ENCODE data around the gene LCN10. TPM values are rescaled to one million over a fixed set of nuclear protein-coding genes. Genes with fewer than 3 reads are reported as not detected.

Gene LCN10
- total RNA-seq, 3 donors from 2014 or later (not counting 1 experiment from before 2014, with no cell fraction given) = not detected

DNA sequence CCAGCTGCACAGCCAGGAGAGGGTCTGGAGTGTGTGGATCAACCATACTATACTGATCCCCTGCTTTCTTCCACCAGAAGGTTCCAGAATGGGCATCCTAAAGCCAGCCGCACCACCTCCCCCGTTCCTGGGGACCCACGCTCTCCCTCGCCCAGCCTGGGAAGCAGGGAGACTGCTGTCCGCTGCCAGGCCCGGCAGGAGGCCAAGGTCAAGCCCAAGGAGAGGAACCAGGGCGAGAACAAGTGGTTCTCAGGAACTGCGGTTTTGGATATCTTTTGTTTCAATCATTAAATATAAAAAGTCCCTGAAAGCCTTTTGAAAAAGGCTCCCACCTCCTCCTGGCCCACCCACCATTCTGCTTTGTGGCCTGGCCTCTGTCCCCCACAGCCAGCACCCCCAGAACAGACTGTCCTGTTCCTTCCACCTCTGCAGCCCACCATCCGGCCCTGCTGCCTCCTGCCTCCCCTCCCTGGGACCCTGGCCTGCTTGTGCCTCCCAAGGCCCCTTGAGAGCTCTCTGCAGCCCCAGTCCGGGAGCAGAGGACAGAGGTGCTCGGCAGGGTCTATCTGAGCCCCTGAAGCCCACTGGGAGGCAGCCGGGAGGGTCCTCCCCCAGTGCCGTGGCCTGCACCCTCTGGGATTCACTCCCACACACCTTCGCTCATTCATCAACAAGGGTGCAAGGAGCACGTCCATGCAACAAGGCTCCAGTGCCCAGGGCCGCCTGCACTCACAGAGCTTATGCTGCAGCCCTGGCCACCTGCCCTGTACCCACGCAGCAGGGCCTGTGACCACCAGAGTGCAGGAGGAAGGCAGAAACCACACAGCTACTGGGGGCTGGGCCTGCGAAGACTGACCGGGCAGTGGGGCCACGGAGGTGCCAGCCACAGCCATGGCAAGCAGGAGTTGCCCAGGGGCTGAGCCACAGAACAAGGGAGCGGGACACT, 6.2 kb upstream of the LCN10 start:
- H3K27me3 Mint-ChIP-seq (ENCODE audit: low read depth in 2 of 2) = peaks cover 14 to 18% of the 10 kb centered on the region in 2 donors
- H3K36me3 ChIP-seq (ENCODE audit: control insufficient read depth, insufficient read depth, low read length) = no peaks in the 10 kb centered on the region
- H3K9me3 ChIP-seq (ENCODE audit: control insufficient read depth, insufficient read depth, low read length) = peaks cover 10% of the 10 kb centered on the region
- WGBS (ENCODE audit: insufficient coverage) = 47% methylated on average over 21 of the region's 21 CpGs
- H3K36me3 Mint-ChIP-seq = no peaks in the 10 kb centered on the region
- no peak for TF ChIP-seq CTCF (IDR thresholded peaks at IDR 0.05)
- H3K27ac ChIP-seq (ENCODE audit: low read length) = peak overlapping the region; percentile 46
- no peaks in the 10 kb centered on the region for H3K4me1 Mint-ChIP-seq
- ATAC-seq = no peak
- peaks cover 5 to 6% of the 10 kb centered on the region in 2 donors for H3K9me3 Mint-ChIP-seq
- no peak overlapping the region for H3K4me3 Mint-ChIP-seq
- DNase-seq = no peak
- H3K27ac Mint-ChIP-seq = no peak overlapping the region
- intact Hi-C loops (cut with micrococcal nuclease) = no loop called here
- no peak overlapping the region for H3K4me3 ChIP-seq (ENCODE audit: low read length)
- peaks cover 15% of the 10 kb centered on the region for H3K4me1 ChIP-seq (ENCODE audit: control insufficient read depth, insufficient read depth, low read length)
- no peaks in the 10 kb centered on the region for H3K27me3 ChIP-seq (ENCODE audit: control insufficient read depth, insufficient read depth, low read length)

GRCh38 chr9:136748201-136748600, 5.5 kb upstream of the LCN10 start, which contains the start of gene LCN6:
TSS of gene LCN6 (minus strand) at chr9:136748525. CDS start at chr9:136748483, 42 bp downstream.
- intact Hi-C loops (cut with micrococcal nuclease) = no loop called here

GRCh38 chr9:136747161-136748060, 4.7 kb upstream of the LCN10 start:
- no peak overlapping the region for H3K4me3 Mint-ChIP-seq
- WGBS (ENCODE audit: insufficient coverage) = 91% methylated on average over 22 of the region's 22 CpGs
- Histone ChIP-seq H3K4me1 (ENCODE audit: control insufficient read depth, insufficient read depth, low read length) (peaks cover 21% of the 10 kb centered on the region), H3K27me3 (ENCODE audit: control insufficient read depth, insufficient read depth, low read length) (peaks cover 2% of the 10 kb centered on the region), H3K4me3 (ENCODE audit: low read length) (no peak overlapping the region), H3K9me3 (ENCODE audit: control insufficient read depth, insufficient read depth, low read length) (peaks cover 8% of the 10 kb centered on the region), H3K36me3 (ENCODE audit: control insufficient read depth, insufficient read depth, low read length) (no peaks in the 10 kb centered on the region), H3K27ac (ENCODE audit: low read length) (no peak overlapping the region)
- DNase-seq (no peak), ATAC-seq (no peak)
- intact Hi-C loops (cut with micrococcal nuclease) = no loop called here
- TF ChIP-seq CTCF (IDR thresholded peaks at IDR 0.05) = no peak
- H3K4me1 Mint-ChIP-seq = no peaks in the 10 kb centered on the region
- peaks cover under 1 to 5% of the 10 kb centered on the region in 2 donors for H3K9me3 Mint-ChIP-seq
- H3K27ac Mint-ChIP-seq = no peak overlapping the region
- H3K27me3 Mint-ChIP-seq (ENCODE audit: low read depth in 2 of 2) = peaks cover 10 to 12% of the 10 kb centered on the region in 2 donors
- no peaks in the 10 kb centered on the region for H3K36me3 Mint-ChIP-seq

More at GRCh38 chr9:136748201-136748600, 5.5 kb upstream of the LCN10 start, which contains the start of gene LCN6:
- peaks cover 14 to 18% of the 10 kb centered on the region in 2 donors for H3K27me3 Mint-ChIP-seq (ENCODE audit: low read depth in 2 of 2)
- no peak for DNase-seq
- peak within 1 kb of the TSS; percentile 46 for H3K27ac ChIP-seq (ENCODE audit: low read length)
- peaks cover 2% of the 10 kb centered on the region for H3K27me3 ChIP-seq (ENCODE audit: control insufficient read depth, insufficient read depth, low read length)
- H3K27ac Mint-ChIP-seq = no peak within 1 kb of the TSS
- no peak within 1 kb of the TSS for H3K4me3 ChIP-seq (ENCODE audit: low read length)
- WGBS (ENCODE audit: insufficient coverage) = 68% methylated on average over 8 of the region's 8 CpGs
- H3K4me1 Mint-ChIP-seq = no peaks in the 10 kb centered on the region
- no peaks in the 10 kb centered on the region for H3K36me3 Mint-ChIP-seq
- peaks cover 5 to 6% of the 10 kb centered on the region in 2 donors for H3K9me3 Mint-ChIP-seq
- no peaks in the 10 kb centered on the region for H3K36me3 ChIP-seq (ENCODE audit: control insufficient read depth, insufficient read depth, low read length)
- no peak for TF ChIP-seq CTCF (IDR thresholded peaks at IDR 0.05)
- ATAC-seq = no peak
- peaks cover 10% of the 10 kb centered on the region for H3K9me3 ChIP-seq (ENCODE audit: control insufficient read depth, insufficient read depth, low read length)
- H3K4me1 ChIP-seq (ENCODE audit: control insufficient read depth, insufficient read depth, low read length) = peaks cover 15% of the 10 kb centered on the region
- no peak within 1 kb of the TSS for H3K4me3 Mint-ChIP-seq

Data from natural killer cell (primary cell).